LNCaP clone FGC (cell line): ENCODE measurements around the gene PRKCE.

ENCODE experiments used
- DNase-seq: peaks from one replicate; pipeline ENCODE4 v3.0.0-alpha.2; 2011; ENCODE audit warnings: low read depth
- H3K4me3 ChIP-seq: 2 replicates; pipeline ENCODE4 v1.5.1; 2011; ENCODE audit warnings: mild to moderate bottlenecking, low read depth, low read length, control low read depth
- TF ChIP-seq, protein P1 (sequence below): IDR thresholded peaks from 2 replicates; pipeline ENCODE4 v1.5.1; 2012; ENCODE audit warnings: mild to moderate bottlenecking; ENCODE audit not compliant: control insufficient read depth, insufficient read depth; ENCODE audit errors: extremely low read depth

Gene PRKCE

GRCh38 chr2:45860136-45861121 is 209.0 kb downstream of the PRKCE start:
- TF ChIP-seq, protein P1, sequence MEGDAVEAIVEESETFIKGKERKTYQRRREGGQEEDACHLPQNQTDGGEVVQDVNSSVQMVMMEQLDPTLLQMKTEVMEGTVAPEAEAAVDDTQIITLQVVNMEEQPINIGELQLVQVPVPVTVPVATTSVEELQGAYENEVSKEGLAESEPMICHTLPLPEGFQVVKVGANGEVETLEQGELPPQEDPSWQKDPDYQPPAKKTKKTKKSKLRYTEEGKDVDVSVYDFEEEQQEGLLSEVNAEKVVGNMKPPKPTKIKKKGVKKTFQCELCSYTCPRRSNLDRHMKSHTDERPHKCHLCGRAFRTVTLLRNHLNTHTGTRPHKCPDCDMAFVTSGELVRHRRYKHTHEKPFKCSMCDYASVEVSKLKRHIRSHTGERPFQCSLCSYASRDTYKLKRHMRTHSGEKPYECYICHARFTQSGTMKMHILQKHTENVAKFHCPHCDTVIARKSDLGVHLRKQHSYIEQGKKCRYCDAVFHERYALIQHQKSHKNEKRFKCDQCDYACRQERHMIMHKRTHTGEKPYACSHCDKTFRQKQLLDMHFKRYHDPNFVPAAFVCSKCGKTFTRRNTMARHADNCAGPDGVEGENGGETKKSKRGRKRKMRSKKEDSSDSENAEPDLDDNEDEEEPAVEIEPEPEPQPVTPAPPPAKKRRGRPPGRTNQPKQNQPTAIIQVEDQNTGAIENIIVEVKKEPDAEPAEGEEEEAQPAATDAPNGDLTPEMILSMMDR = no peak
- no peak overlapping the region for H3K4me3 ChIP-seq
- DNase-seq = no peak

GRCh38 chr2:45862843-45863242 is 211.4 kb downstream of the PRKCE start:
- TF ChIP-seq, protein P1 = no peak
- no peak for DNase-seq
- no peak overlapping the region for H3K4me3 ChIP-seq

GRCh38 chr2:45864121-45864520 is 212.6 kb downstream of the PRKCE start:
- TF ChIP-seq, protein P1 = no peak
- H3K4me3 ChIP-seq = no peak overlapping the region
- DNase-seq = no peak

DNA sequence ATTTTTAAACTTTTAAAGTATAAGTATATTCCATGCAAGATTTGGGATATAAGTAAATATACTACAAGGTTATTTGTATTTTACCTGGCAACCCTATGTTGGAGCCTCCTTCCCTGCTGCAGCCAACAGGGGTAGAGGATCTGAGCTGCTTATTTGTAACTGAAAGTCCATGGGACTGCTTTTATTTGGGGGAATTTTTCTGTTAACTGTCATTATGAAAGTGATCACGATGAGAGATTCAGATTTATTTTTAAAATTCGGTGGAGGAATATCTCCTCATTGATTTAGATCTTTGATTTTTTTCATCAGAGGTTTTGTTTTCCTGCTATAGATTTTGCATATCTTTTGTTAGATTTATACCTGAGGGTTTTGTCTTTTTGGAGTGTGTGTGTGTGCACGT is 215.9 kb downstream of the PRKCE start:
- TF ChIP-seq, protein P1 = no peak
- H3K4me3 ChIP-seq = no peak overlapping the region
- no peak for DNase-seq

GRCh38 chr2:45867800-45868199 is 216.3 kb downstream of the PRKCE start:
- TF ChIP-seq, protein P1 = no peak
- no peak overlapping the region for H3K4me3 ChIP-seq
- no peak for DNase-seq

DNA sequence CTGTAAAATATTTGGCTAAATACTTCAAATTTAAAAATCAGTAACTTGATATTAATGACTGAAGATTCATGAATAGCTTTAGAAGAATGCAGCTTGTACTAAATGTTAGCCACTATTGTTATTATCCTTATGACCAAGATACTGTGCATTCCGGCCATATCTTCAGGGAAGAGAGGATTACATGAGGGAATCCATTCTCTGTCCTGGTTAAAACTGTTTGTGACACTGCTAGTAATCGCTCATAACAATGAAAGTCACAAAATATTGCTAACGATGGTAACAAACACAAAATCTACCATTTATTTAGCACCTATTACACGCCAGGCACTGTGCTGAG is 217.7 kb downstream of the PRKCE start:
- no peak for DNase-seq
- no peak overlapping the region for H3K4me3 ChIP-seq
- TF ChIP-seq, protein P1 = no peak
